B cell (primary cell): ENCODE measurements around the gene TCEA3.

Source experiments
- EZH2 ChIP-seq: IDR thresholded peaks from 2 replicates; pipeline ENCODE4 v1.6.1; 2012; ENCODE audit warnings: borderline replicate concordance, low read depth, mild to moderate bottlenecking, moderate library complexity, low read length; ENCODE audit not compliant: insufficient read depth, poor library complexity, severe bottlenecking
- TF ChIP-seq, protein P1 (sequence below): fragments of 200-600 bp; IDR thresholded peaks from one replicate; pipeline ENCODE4 v1.8.0; 2022; ENCODE audit warnings: antibody characterized with exemption, mild to moderate bottlenecking

DNA sequence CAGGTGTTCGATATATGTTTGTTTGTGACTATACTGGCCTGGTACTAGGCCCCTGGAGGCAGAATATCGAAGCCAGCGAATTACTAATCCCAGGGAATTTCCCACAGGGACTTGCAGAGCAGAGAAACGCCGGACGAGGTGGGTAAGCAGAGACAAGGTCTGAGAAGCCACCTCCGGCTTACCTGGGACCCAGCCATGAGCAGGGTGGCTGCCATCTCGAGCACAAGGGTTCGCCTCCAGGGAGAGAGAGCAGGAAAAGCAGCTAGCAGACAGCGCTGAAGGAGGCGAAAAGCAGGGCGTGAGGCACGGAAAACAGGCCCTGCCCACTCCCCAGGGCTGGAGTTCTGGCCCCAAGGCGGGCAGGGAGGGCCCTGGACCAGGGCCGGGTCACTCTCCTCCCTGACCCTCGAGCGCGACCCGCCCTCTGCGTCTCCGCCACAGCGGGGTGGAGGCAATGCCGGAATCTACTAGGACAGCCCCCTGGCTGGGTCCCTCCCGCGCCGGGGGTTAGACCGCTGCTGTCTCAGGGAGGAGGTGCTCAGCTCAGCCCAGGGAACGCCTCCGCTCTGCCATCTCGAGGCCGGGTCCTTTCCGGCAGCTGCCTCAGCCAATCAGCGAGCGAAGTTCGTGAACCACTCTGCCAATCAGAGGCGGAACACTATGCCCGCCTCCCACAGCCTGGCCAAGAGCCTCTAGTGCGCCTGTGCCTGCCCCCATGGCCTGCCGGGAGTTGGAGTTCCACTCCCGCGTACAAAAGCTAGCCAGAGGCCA, 56.6 kb downstream of the TCEA3 start:
- TF ChIP-seq, protein P1, sequence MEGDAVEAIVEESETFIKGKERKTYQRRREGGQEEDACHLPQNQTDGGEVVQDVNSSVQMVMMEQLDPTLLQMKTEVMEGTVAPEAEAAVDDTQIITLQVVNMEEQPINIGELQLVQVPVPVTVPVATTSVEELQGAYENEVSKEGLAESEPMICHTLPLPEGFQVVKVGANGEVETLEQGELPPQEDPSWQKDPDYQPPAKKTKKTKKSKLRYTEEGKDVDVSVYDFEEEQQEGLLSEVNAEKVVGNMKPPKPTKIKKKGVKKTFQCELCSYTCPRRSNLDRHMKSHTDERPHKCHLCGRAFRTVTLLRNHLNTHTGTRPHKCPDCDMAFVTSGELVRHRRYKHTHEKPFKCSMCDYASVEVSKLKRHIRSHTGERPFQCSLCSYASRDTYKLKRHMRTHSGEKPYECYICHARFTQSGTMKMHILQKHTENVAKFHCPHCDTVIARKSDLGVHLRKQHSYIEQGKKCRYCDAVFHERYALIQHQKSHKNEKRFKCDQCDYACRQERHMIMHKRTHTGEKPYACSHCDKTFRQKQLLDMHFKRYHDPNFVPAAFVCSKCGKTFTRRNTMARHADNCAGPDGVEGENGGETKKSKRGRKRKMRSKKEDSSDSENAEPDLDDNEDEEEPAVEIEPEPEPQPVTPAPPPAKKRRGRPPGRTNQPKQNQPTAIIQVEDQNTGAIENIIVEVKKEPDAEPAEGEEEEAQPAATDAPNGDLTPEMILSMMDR, result no peak
- TF ChIP-seq EZH2, result no peak
